ENCODE results near the gene YEATS2.

Gene YEATS2

GRCh38 chr3:183828538-183828870, 130.9 kb downstream of the YEATS2 start:
- no peak overlapping the region for H3K27ac Mint-ChIP-seq
- H3K4me1 Mint-ChIP-seq (ENCODE audit: low read depth) = peaks cover 30% of the 10 kb centered on the region
- intact Hi-C loops (cut with micrococcal nuclease) = loop anchor here (10.0 kb wide), 1 partner anchor 56 kb away; the partner anchor contains the start of gene PARL
- H3K9me3 Mint-ChIP-seq = no peaks in the 10 kb centered on the region
- H3K4me3 Mint-ChIP-seq = no peak overlapping the region
- H3K27me3 Mint-ChIP-seq = peaks cover 15% of the 10 kb centered on the region
- H3K36me3 Mint-ChIP-seq (ENCODE audit: low read depth) = peaks cover 72% of the 10 kb centered on the region

GRCh38 chr3:183829466-183829865, 131.9 kb downstream of the YEATS2 start:
- intact Hi-C loops (cut with micrococcal nuclease) = loop anchor here (10.0 kb wide), 1 partner anchor 55 kb away; the partner anchor contains the start of gene PARL
- peaks cover 6% of the 10 kb centered on the region for H3K27me3 Mint-ChIP-seq
- H3K4me1 Mint-ChIP-seq (ENCODE audit: low read depth) = peaks cover 23% of the 10 kb centered on the region
- H3K4me3 Mint-ChIP-seq = no peak overlapping the region
- peaks cover 82% of the 10 kb centered on the region for H3K36me3 Mint-ChIP-seq (ENCODE audit: low read depth)
- H3K9me3 Mint-ChIP-seq = no peaks in the 10 kb centered on the region
- H3K27ac Mint-ChIP-seq = no peak overlapping the region

- Mint-ChIP-seq H3K4me3 (no peak overlapping the region), H3K9me3 (no peaks in the 10 kb centered on the region), H3K27ac (no peak overlapping the region), H3K36me3 (ENCODE audit: low read depth) (peaks cover 88% of the 10 kb centered on the region), H3K27me3 (no peaks in the 10 kb centered on the region), H3K4me1 (ENCODE audit: low read depth) (peaks cover 17% of the 10 kb centered on the region)
- intact Hi-C loops (cut with micrococcal nuclease) = no loop called here
These were observed 132.6 kb downstream of the YEATS2 start for GRCh38 chr3:183830187-183830586.

- Mint-ChIP-seq H3K27ac (no peak overlapping the region), H3K36me3 (ENCODE audit: low read depth) (peaks cover 95% of the 10 kb centered on the region)
- intact Hi-C loops (cut with micrococcal nuclease) = no loop called here
These were observed 135.9 kb downstream of the YEATS2 start for GRCh38 chr3:183833516-183833915.

GRCh38 chr3:183837390-183837789, 139.8 kb downstream of the YEATS2 start:
- peaks cover 92% of the 10 kb centered on the region for H3K36me3 Mint-ChIP-seq (ENCODE audit: low read depth)
- intact Hi-C loops (cut with micrococcal nuclease) = no loop called here

More at GRCh38 chr3:183833516-183833915, 135.9 kb downstream of the YEATS2 start:
- Mint-ChIP-seq H3K4me1 (ENCODE audit: low read depth) (no peaks in the 10 kb centered on the region), H3K9me3 (no peaks in the 10 kb centered on the region), H3K4me3 (no peak overlapping the region), H3K27me3 (no peaks in the 10 kb centered on the region)

GRCh38 chr3:183837894-183838293, 140.3 kb downstream of the YEATS2 start:
- no peaks in the 10 kb centered on the region for H3K9me3 Mint-ChIP-seq
- H3K4me3 Mint-ChIP-seq = no peak overlapping the region
- H3K36me3 Mint-ChIP-seq (ENCODE audit: low read depth) = peaks cover 92% of the 10 kb centered on the region
- no peak overlapping the region for H3K27ac Mint-ChIP-seq
- intact Hi-C loops (cut with micrococcal nuclease) = no loop called here
- no peaks in the 10 kb centered on the region for H3K4me1 Mint-ChIP-seq (ENCODE audit: low read depth)
- no peaks in the 10 kb centered on the region for H3K27me3 Mint-ChIP-seq

More at GRCh38 chr3:183837390-183837789, 139.8 kb downstream of the YEATS2 start:
- no peaks in the 10 kb centered on the region for H3K9me3 Mint-ChIP-seq
- H3K4me3 Mint-ChIP-seq = no peak overlapping the region
- no peaks in the 10 kb centered on the region for H3K27me3 Mint-ChIP-seq
- no peak overlapping the region for H3K27ac Mint-ChIP-seq
- H3K4me1 Mint-ChIP-seq (ENCODE audit: low read depth) = no peaks in the 10 kb centered on the region

GRCh38 chr3:183839751-183840150, 142.2 kb downstream of the YEATS2 start:
- no peaks in the 10 kb centered on the region for H3K4me1 Mint-ChIP-seq (ENCODE audit: low read depth)
- H3K27me3 Mint-ChIP-seq = no peaks in the 10 kb centered on the region
- H3K4me3 Mint-ChIP-seq = no peak overlapping the region
- no peak overlapping the region for H3K27ac Mint-ChIP-seq
- H3K9me3 Mint-ChIP-seq = no peaks in the 10 kb centered on the region
- H3K36me3 Mint-ChIP-seq (ENCODE audit: low read depth) = peaks cover 92% of the 10 kb centered on the region
- intact Hi-C loops (cut with micrococcal nuclease) = no loop called here

- H3K9me3 Mint-ChIP-seq = no peaks in the 10 kb centered on the region
- H3K27ac Mint-ChIP-seq = no peak overlapping the region
- intact Hi-C loops (cut with micrococcal nuclease) = loop anchor here (5.0 kb wide), 1 partner anchor 38 kb away; the partner anchor contains the start of gene PARL
- H3K4me3 Mint-ChIP-seq = no peak overlapping the region
- peaks cover 10% of the 10 kb centered on the region for H3K4me1 Mint-ChIP-seq (ENCODE audit: low read depth)
- peaks cover 92% of the 10 kb centered on the region for H3K36me3 Mint-ChIP-seq (ENCODE audit: low read depth)
- no peaks in the 10 kb centered on the region for H3K27me3 Mint-ChIP-seq
These were observed 147.0 kb downstream of the YEATS2 start for GRCh38 chr3:183844606-183845005.

- H3K4me1 Mint-ChIP-seq (ENCODE audit: low read depth) = peaks cover 10% of the 10 kb centered on the region
- H3K27ac Mint-ChIP-seq = peak overlapping the region; percentile 65
These were observed 147.5 kb downstream of the YEATS2 start for GRCh38 chr3:183845090-183845489.

GRCh38 chr3:183845608-183846288, 148.2 kb downstream of the YEATS2 start:
- peak overlapping the region; percentile 65 for H3K27ac Mint-ChIP-seq

More at GRCh38 chr3:183845090-183845489, 147.5 kb downstream of the YEATS2 start:
- Mint-ChIP-seq H3K27me3 (no peaks in the 10 kb centered on the region), H3K4me3 (no peak overlapping the region), H3K9me3 (no peaks in the 10 kb centered on the region), H3K36me3 (ENCODE audit: low read depth) (peaks cover 92% of the 10 kb centered on the region)
- intact Hi-C loops (cut with micrococcal nuclease) = loop anchor here (5.0 kb wide), 1 partner anchor 37 kb away; the partner anchor contains the start of gene PARL

GRCh38 chr3:183854318-183855035, 156.9 kb downstream of the YEATS2 start:
- Mint-ChIP-seq H3K36me3 (ENCODE audit: low read depth) (peaks cover 93% of the 10 kb centered on the region), H3K9me3 (no peaks in the 10 kb centered on the region), H3K27me3 (no peaks in the 10 kb centered on the region)

More at GRCh38 chr3:183845608-183846288, 148.2 kb downstream of the YEATS2 start:
- Mint-ChIP-seq H3K9me3 (no peaks in the 10 kb centered on the region), H3K36me3 (ENCODE audit: low read depth) (peaks cover 93% of the 10 kb centered on the region), H3K4me3 (no peak overlapping the region), H3K27me3 (no peaks in the 10 kb centered on the region), H3K4me1 (ENCODE audit: low read depth) (peaks cover 10% of the 10 kb centered on the region)
- intact Hi-C loops (cut with micrococcal nuclease) = loop anchor here (5.0 kb wide), 1 partner anchor 37 kb away; the partner anchor contains the start of gene PARL

GRCh38 chr3:183857863-183858262, 160.3 kb downstream of the YEATS2 start:
- H3K4me3 Mint-ChIP-seq = no peak overlapping the region
- no peaks in the 10 kb centered on the region for H3K27me3 Mint-ChIP-seq
- no peaks in the 10 kb centered on the region for H3K9me3 Mint-ChIP-seq
- peaks cover 93% of the 10 kb centered on the region for H3K36me3 Mint-ChIP-seq (ENCODE audit: low read depth)
- no peak overlapping the region for H3K27ac Mint-ChIP-seq
- peaks cover 10% of the 10 kb centered on the region for H3K4me1 Mint-ChIP-seq (ENCODE audit: low read depth)
- intact Hi-C loops (cut with micrococcal nuclease) = no loop called here

More at GRCh38 chr3:183854318-183855035, 156.9 kb downstream of the YEATS2 start:
- peaks cover 10% of the 10 kb centered on the region for H3K4me1 Mint-ChIP-seq (ENCODE audit: low read depth)
- no peak overlapping the region for H3K27ac Mint-ChIP-seq
- no peak overlapping the region for H3K4me3 Mint-ChIP-seq
- intact Hi-C loops (cut with micrococcal nuclease) = no loop called here

Data from dendritic cell treated with granulocyte-macrophage colony-stimulating factor and Interleukin-4, amounts not matched to agents 40 ng/mL and 50 ng/mL, for 4 days (primary cell).